SK-N-SH treated with all-trans-retinoic acid at 6 μM for 48 hours (cell line): Measurements from ENCODE around the gene DOCK2.

Source experiments
- ARNTL ChIP-seq: fragments of 450-650 bp; formaldehyde crosslinking; IDR thresholded peaks from 2 replicates; pipeline ENCODE4 v1.5.0; 2020; ENCODE audit warnings: low read depth, mild to moderate bottlenecking, moderate library complexity, borderline replicate concordance
- CSDC2 ChIP-seq: fragments of 250-450 bp; sonication (Bioruptor Pico); IDR thresholded peaks from 2 replicates; pipeline ENCODE4 v1.5.0; 2020; ENCODE audit warnings: mild to moderate bottlenecking, moderate library complexity
- ESRRG ChIP-seq: fragments of 250-450 bp; sonication (Bioruptor Pico); IDR thresholded peaks from 2 replicates; pipeline ENCODE4 v1.6.1; 2021; ENCODE audit warnings: mild to moderate bottlenecking
- GLIS3 ChIP-seq: fragments of 250-450 bp; sonication (Bioruptor Pico); IDR thresholded peaks from 2 replicates; pipeline ENCODE4 v1.5.0; 2020; ENCODE audit warnings: mild to moderate bottlenecking, moderate library complexity
- OSR1 ChIP-seq: fragments of 250-450 bp; sonication (Bioruptor Pico); IDR thresholded peaks from 2 replicates; pipeline ENCODE4 v1.8.0; 2022; ENCODE audit warnings: moderate library complexity, mild to moderate bottlenecking, inconsistent platforms
- POU6F1 ChIP-seq: fragments of 250-450 bp; sonication (Bioruptor Pico); IDR thresholded peaks from 2 replicates; pipeline ENCODE4 v1.8.0; 2021; ENCODE audit warnings: low read depth, mild to moderate bottlenecking, moderate library complexity, borderline replicate concordance
- RARB ChIP-seq: fragments of 250-450 bp; sonication (Bioruptor Pico); IDR thresholded peaks from 2 replicates; pipeline ENCODE4 v1.8.0; 2021; ENCODE audit warnings: mild to moderate bottlenecking, moderate library complexity
- SNAI2 ChIP-seq: fragments of 250-450 bp; sonication (Bioruptor Pico); IDR thresholded peaks from 2 replicates; pipeline ENCODE4 v1.5.0; 2020; ENCODE audit warnings: mild to moderate bottlenecking, moderate library complexity
- TOX ChIP-seq: fragments of 250-450 bp; sonication (Bioruptor Pico); IDR thresholded peaks from 2 replicates; pipeline ENCODE4 v1.8.0; 2021; ENCODE audit warnings: mild to moderate bottlenecking, moderate library complexity, borderline replicate concordance
- ZNF70 ChIP-seq: fragments of 450-650 bp; formaldehyde crosslinking; IDR thresholded peaks from 2 replicates; pipeline ENCODE4 v1.5.0; 2020; ENCODE audit warnings: mild to moderate bottlenecking, moderate library complexity

- TF ChIP-seq TOX (CRISPR knock-in tag) (no peak), RARB (CRISPR knock-in tag) (no peak), ESRRG (CRISPR knock-in tag) (no peak), OSR1 (no peak), CSDC2 (CRISPR knock-in tag) (no peak), POU6F1 (CRISPR knock-in tag) (no peak), SNAI2 (CRISPR knock-in tag) (no peak), ZNF70 (CRISPR knock-in tag) (no peak), GLIS3 (no peak), ARNTL (no peak)
Observed at GRCh38 chr5:169609716-169610115, 27.4 kb upstream of the DOCK2 start.
